ENCODE measurements around the gene PTPRG.

The PTPRG gene

DNA sequence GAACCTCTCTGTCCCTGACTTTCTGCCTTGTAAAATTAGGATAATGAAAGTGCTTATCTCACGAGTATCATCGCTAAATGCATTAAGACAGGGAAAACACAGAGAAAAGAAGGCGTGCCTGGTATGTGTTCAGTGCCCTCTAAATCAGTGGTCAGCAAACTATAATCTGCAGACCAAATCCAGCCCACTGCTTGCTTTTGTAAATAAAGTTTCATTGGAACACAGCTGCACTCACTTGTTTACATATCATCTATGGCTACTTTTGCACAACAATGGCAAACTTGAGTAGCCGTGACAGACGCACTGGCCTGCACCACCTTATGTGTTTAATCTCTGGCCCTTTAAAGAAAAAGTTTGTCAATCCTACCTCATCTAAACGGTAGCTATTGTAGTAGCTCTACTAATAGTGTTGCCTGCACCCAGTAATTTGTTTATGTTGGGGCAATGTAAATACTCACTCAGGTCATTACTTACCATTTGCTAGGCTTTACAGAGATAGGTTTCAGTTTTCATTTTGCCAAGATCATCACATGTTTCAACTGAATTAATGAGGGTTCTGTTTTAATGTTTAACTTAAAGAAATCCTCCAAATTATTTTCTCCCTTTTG lies 582.6 kb downstream of the PTPRG start:
- no peaks in the 10 kb centered on the region for H3K9me2 ChIP-seq (replicated peaks; ENCODE audit: control insufficient read depth, low read length)
- H4K20me1 ChIP-seq (ENCODE audit: control insufficient read depth, insufficient read depth, low read depth, low read length): no peaks in the 10 kb centered on the region

DNA sequence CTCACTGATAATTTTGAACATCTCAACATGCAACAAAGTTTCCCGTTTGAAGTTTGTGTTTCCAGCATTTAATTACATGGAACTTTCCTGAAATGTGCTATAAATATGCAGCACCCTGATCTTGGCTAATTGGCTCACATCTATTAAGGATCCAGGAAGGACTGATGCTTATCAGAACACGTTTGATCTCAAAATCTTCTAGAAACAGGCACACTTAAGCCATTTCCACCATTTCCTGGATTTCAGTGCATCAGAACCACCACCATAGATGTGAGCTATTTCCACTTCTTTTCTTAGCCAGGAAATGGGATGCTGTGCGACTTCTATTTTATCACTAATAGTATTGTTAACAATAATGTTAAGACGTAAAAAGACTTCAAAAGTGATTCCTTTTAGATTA lies 583.1 kb downstream of the PTPRG start:
- H3K4me2 ChIP-seq (ENCODE audit: low read length): no peak overlapping the region
- TF ChIP-seq EZH2phosphoT487 (IDR thresholded peaks at IDR 0.05; ENCODE audit: borderline replicate concordance, low read length): no peak
- TF ChIP-seq, protein P1, sequence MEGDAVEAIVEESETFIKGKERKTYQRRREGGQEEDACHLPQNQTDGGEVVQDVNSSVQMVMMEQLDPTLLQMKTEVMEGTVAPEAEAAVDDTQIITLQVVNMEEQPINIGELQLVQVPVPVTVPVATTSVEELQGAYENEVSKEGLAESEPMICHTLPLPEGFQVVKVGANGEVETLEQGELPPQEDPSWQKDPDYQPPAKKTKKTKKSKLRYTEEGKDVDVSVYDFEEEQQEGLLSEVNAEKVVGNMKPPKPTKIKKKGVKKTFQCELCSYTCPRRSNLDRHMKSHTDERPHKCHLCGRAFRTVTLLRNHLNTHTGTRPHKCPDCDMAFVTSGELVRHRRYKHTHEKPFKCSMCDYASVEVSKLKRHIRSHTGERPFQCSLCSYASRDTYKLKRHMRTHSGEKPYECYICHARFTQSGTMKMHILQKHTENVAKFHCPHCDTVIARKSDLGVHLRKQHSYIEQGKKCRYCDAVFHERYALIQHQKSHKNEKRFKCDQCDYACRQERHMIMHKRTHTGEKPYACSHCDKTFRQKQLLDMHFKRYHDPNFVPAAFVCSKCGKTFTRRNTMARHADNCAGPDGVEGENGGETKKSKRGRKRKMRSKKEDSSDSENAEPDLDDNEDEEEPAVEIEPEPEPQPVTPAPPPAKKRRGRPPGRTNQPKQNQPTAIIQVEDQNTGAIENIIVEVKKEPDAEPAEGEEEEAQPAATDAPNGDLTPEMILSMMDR (IDR thresholded peaks at IDR 0.05; ENCODE audit: low read depth, low read length, poor library complexity, severe bottlenecking): no peak
- H4K20me1 ChIP-seq (ENCODE audit: control insufficient read depth, insufficient read depth, low read depth, low read length): no peaks in the 10 kb centered on the region
- no peaks in the 10 kb centered on the region for H3K79me2 ChIP-seq (ENCODE audit: control insufficient read depth, low read length)
- no peaks in the 10 kb centered on the region for H3F3A ChIP-seq (ENCODE audit: control insufficient read depth, insufficient read depth)
- no peak overlapping the region for H3K27ac ChIP-seq (ENCODE audit: low read depth, low read length)
- H3K36me3 ChIP-seq (ENCODE audit: control insufficient read depth, low read length): no peaks in the 10 kb centered on the region
- H3K27me3 ChIP-seq (ENCODE audit: control insufficient read depth, low read length): no peaks in the 10 kb centered on the region
- H3K4me3 ChIP-seq (ENCODE audit: low read length): no peak overlapping the region
- H3K9me2 ChIP-seq (replicated peaks; ENCODE audit: control insufficient read depth, low read length): no peaks in the 10 kb centered on the region
- no peaks in the 10 kb centered on the region for H3K4me1 ChIP-seq (ENCODE audit: control insufficient read depth, low read length)
- no peaks in the 10 kb centered on the region for H3K9me3 ChIP-seq (ENCODE audit: control insufficient read depth, insufficient read depth, low read length)

More for the DNA sequence above, 582.6 kb downstream of the PTPRG start:
- no peaks in the 10 kb centered on the region for H3K79me2 ChIP-seq (ENCODE audit: control insufficient read depth, low read length)
- no peaks in the 10 kb centered on the region for H3F3A ChIP-seq (ENCODE audit: control insufficient read depth, insufficient read depth)
- TF ChIP-seq, protein P1 (IDR thresholded peaks at IDR 0.05; ENCODE audit: low read depth, low read length, poor library complexity, severe bottlenecking): no peak
- no peak for TF ChIP-seq EZH2phosphoT487 (IDR thresholded peaks at IDR 0.05; ENCODE audit: borderline replicate concordance, low read length)
- H3K4me1 ChIP-seq (ENCODE audit: control insufficient read depth, low read length): no peaks in the 10 kb centered on the region
- no peaks in the 10 kb centered on the region for H3K36me3 ChIP-seq (ENCODE audit: control insufficient read depth, low read length)
- H3K4me3 ChIP-seq (ENCODE audit: low read length): no peak overlapping the region
- H3K27ac ChIP-seq (ENCODE audit: low read depth, low read length): no peak overlapping the region
- H3K9me3 ChIP-seq (ENCODE audit: control insufficient read depth, insufficient read depth, low read length): no peaks in the 10 kb centered on the region
- no peaks in the 10 kb centered on the region for H3K27me3 ChIP-seq (ENCODE audit: control insufficient read depth, low read length)
- no peak overlapping the region for H3K4me2 ChIP-seq (ENCODE audit: low read length)

DNA sequence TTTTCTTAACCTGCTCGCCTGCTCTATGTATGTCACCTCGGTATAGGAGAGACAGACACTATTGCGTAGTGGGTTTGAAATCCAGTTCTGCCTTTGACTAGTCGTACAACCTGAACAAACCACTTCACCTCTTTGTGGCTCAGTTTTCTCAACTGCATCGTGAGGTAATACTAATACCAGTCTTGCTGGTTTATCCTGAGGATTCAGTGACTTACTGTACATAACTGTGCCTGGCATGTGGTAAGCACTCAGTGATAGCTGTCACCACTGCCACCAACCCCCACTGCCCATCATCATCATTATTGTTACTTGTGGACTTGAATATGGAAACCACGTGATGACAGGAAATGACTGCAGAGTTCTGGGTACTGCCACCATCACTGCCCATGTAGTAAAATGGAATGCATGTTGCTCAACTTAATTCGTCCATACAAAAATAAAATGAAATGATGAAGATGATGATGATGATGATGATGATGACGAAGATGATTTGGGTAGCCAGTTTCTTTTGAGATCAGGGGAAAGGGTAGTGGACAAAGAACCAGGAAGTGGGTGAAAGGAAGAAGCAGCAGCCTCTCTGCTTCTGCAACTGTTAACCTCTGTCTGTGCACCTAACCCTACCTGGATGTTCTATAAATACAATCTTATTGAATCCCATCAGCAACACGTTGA lies 583.9 kb downstream of the PTPRG start:
- H3F3A ChIP-seq (ENCODE audit: control insufficient read depth, insufficient read depth): no peaks in the 10 kb centered on the region
- no peaks in the 10 kb centered on the region for H3K9me3 ChIP-seq (ENCODE audit: control insufficient read depth, insufficient read depth, low read length)
- H3K9me2 ChIP-seq (replicated peaks; ENCODE audit: control insufficient read depth, low read length): no peaks in the 10 kb centered on the region
- H3K4me3 ChIP-seq (ENCODE audit: low read length): no peak overlapping the region
- no peaks in the 10 kb centered on the region for H3K79me2 ChIP-seq (ENCODE audit: control insufficient read depth, low read length)
- TF ChIP-seq EZH2phosphoT487 (IDR thresholded peaks at IDR 0.05; ENCODE audit: borderline replicate concordance, low read length): no peak
- TF ChIP-seq, protein P1 (IDR thresholded peaks at IDR 0.05; ENCODE audit: low read depth, low read length, poor library complexity, severe bottlenecking): no peak
- no peaks in the 10 kb centered on the region for H3K27me3 ChIP-seq (ENCODE audit: control insufficient read depth, low read length)
- H3K27ac ChIP-seq (ENCODE audit: low read depth, low read length): no peak overlapping the region
- no peaks in the 10 kb centered on the region for H3K4me1 ChIP-seq (ENCODE audit: control insufficient read depth, low read length)
- H3K36me3 ChIP-seq (ENCODE audit: control insufficient read depth, low read length): no peaks in the 10 kb centered on the region
- no peak overlapping the region for H3K4me2 ChIP-seq (ENCODE audit: low read length)
- no peaks in the 10 kb centered on the region for H4K20me1 ChIP-seq (ENCODE audit: control insufficient read depth, insufficient read depth, low read depth, low read length)

All from DOHH2 (cell line).